ENCODE data around the gene ILF2.
A peak's percentile ranks its signal among the peaks of the same experiment; 100 is the strongest.
"Not testable (repeated sequence)": the region's sequence is repeated elsewhere in the genome, so short reads cannot be mapped to it uniquely, and the experiment has no call there.

The ILF2 gene

GRCh38 chr1:153649137-153649862 lies 21.5 kb downstream of the ILF2 start:
- no peak for DNase-seq

GRCh38 chr1:153648000-153648643 lies 22.7 kb downstream of the ILF2 start:
- DNase-seq, result no peak

GRCh38 chr1:153647346-153647714 lies 23.5 kb downstream of the ILF2 start:
- DNase-seq, result no peak

- DNase-seq, result peak in 1 of 51 donors; percentile 37
Measured at GRCh38 chr1:153646672-153647345, 24.0 kb downstream of the ILF2 start.

GRCh38 chr1:153643816-153644215 lies 27.0 kb downstream of the ILF2 start:
- DNase-seq, result no peak

- DNase-seq, result no peak
Measured at GRCh38 chr1:153643100-153643499, 27.7 kb downstream of the ILF2 start.

GRCh38 chr1:153642161-153642560 lies 28.6 kb downstream of the ILF2 start:
- DNase-seq, result no peak

GRCh38 chr1:153640861-153641260 lies 29.9 kb downstream of the ILF2 start:
- DNase-seq, result no peak

- DNase-seq, result not testable (repeated sequence)
Measured at GRCh38 chr1:153640213-153640612, 30.6 kb downstream of the ILF2 start.

- DNase-seq, result no peak
Measured at GRCh38 chr1:153639280-153639679, 31.5 kb downstream of the ILF2 start.

GRCh38 chr1:153638261-153638660 lies 32.5 kb downstream of the ILF2 start:
- no peak for DNase-seq

GRCh38 chr1:153636312-153636711 lies 34.5 kb downstream of the ILF2 start:
- no peak for DNase-seq

GRCh38 chr1:153635872-153636271 lies 34.9 kb downstream of the ILF2 start:
- no peak for DNase-seq

GRCh38 chr1:153633754-153634665 lies 36.8 kb downstream of the ILF2 start, which contains the start of gene CHTOP:
Gene CHTOP, plus strand, starts transcription at chr1:153634066. Its CDS starts 2,523 bp downstream, at chr1:153636589.
- peak; percentile 74 to 99 (median 96) for DNase-seq

- peak in 3 of 51 donors; percentile 53 to 84 (median 64) for DNase-seq
Measured at GRCh38 chr1:153633161-153633753, 37.5 kb downstream of the ILF2 start.

GRCh38 chr1:153631047-153632022 lies 39.5 kb downstream of the ILF2 start:
- peak in 2 of 51 donors; percentile 5 to 51 for DNase-seq

- DNase-seq, result no peak
Measured at GRCh38 chr1:153630384-153630783, 40.4 kb downstream of the ILF2 start.

- peak in 26 of 51 donors; percentile 13 to 74 (median 42) for DNase-seq
Measured at GRCh38 chr1:153629971-153630370, 40.8 kb downstream of the ILF2 start.

GRCh38 chr1:153629343-153629665 lies 41.5 kb downstream of the ILF2 start:
- DNase-seq, result no peak

Measured in hypothalamus (tissue), 51 donors.